ENCODE data around the gene TNRC6B.

DNA sequence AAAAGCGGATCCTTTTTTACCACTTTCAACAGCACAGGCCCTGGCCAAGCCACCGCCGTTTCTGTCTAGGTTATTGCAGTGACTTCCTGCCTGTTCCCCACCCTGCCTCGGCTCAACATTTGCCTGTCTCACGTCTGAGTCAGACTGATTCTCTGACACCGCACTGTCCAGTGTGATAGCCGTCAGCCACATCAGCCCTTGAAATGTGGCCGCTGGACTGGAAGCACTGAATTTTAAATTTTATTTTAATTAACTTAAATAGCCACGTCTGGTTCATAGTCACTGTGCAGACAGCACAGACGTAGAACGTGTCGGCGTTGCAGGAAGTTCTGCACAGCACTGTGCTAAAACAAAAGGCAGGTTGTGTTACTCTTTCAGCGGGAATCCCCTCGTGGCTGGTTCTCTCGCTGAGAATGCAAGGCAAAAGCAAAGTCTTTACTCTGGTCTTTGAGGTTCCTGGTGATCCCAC lies 112.3 kb downstream of the TNRC6B start:
- TF ChIP-seq GATA3 (IDR thresholded peaks at IDR 0.05; ENCODE audit: low read depth, low read length) (no peak), GATA2 (IDR thresholded peaks at IDR 0.05; ENCODE audit: low read depth, low read length) (no peak)
